ENCODE results near the gene CBX7.

DNA sequence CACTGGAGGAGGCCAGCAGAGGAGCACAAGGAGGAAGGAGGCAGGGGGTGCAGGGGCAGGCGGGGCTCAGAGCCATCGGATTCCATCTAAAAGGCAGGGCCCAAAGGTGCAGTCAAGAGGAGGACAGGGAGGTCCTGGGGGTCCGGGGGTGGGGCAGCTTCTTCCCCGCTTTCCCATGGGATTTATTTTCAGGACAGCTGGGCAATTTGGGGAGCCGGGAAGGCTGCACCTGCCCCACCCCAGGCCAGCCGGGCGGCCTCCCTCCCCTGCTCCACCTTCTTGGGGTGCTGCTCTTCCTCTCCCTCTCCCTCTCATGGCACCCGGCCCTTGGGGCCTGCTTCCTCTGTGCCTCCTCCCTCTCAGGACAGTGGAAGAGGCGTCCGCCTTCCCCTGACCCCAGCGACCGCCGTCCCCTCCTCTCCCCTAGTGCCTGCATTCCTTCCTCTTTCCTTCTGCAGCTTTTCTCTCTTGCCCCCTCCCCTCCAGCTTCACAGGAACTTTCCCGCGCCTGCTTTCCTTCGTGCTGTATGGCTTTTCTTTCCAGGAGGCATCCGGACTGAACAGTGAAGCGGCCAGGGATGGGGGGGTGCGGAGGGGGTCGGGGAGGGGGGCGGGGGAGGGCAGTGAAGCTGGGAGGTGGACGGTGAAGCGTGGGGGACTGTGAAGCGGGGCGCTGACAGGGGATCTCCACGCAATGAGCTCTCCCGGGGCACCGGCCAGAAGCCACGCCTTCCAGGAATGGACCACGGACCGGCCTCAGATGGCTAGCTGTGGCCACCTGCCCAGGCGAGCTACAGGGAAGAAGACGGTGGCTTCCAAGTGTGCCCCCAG is 28.5 kb downstream of the CBX7 start:
- TF ChIP-seq YY1 (IDR thresholded peaks at IDR 0.05; ENCODE audit: insufficient read depth, insufficient read length) (no peak), ZNF274 (IDR thresholded peaks at IDR 0.05; ENCODE audit: low read depth, low read length) (no peak)
